K562 (cell line): ENCODE measurements around the gene TOX2. TPM values are rescaled to one million over a fixed set of nuclear protein-coding genes. Genes with fewer than 3 reads are reported as not detected.

Experiments
- ATF3 ChIP-seq, 2 experiments: fragments of 450-650 bp in 1 of 2; sonication (generic) in 1 of 2; formaldehyde crosslinking in 1 of 2; IDR thresholded peaks in 1 of 2; conservative IDR thresholded peaks in 1 of 2; 2 replicates each; pipeline versions ENCODE4 v1.6.1 to v1.8.1; 2016 to 2023; ENCODE audit warnings: mild to moderate bottlenecking in 2 of 2, moderate library complexity in 2 of 2, inconsistent platforms in 1 of 2, missing genetic modification reagents in 1 of 2
- CEBPZ ChIP-seq: fragments of 150-350 bp; IDR thresholded peaks from 2 replicates; pipeline ENCODE4 v1.6.1; 2014; ENCODE audit warnings: low read depth, mild to moderate bottlenecking, low read length, borderline replicate concordance
- CREB1 ChIP-seq, 2 experiments: sonication (generic) in 1 of 2; formaldehyde crosslinking in 1 of 2; IDR thresholded peaks; 2 replicates each; pipeline versions ENCODE4 v1.6.1 to v1.8.0; 2012 to 2022; ENCODE audit warnings: inconsistent platforms in 1 of 2, mild to moderate bottlenecking in 1 of 2, missing genetic modification reagents in 1 of 2, moderate library complexity in 1 of 2
- CREB3L1 ChIP-seq: fragments of 450-650 bp; IDR thresholded peaks from 2 replicates; pipeline ENCODE4 v1.6.1; 2014; ENCODE audit warnings: low read depth, mild to moderate bottlenecking, moderate library complexity, borderline replicate concordance
- E2F5 ChIP-seq: sonication (generic); formaldehyde crosslinking; IDR thresholded peaks from 2 replicates; pipeline ENCODE4 v1.8.0; 2022; ENCODE audit warnings: mild to moderate bottlenecking, missing genetic modification reagents
- FOXK1 ChIP-seq: sonication (generic); formaldehyde crosslinking; IDR thresholded peaks from 2 replicates; pipeline ENCODE4 v1.8.0; 2022; ENCODE audit warnings: missing genetic modification reagents, mild to moderate bottlenecking, borderline replicate concordance
- KLF16 ChIP-seq: IDR thresholded peaks from 2 replicates; pipeline ENCODE4 v1.6.1; 2016; ENCODE audit warnings: antibody characterized with exemption
- L3MBTL2 ChIP-seq: fragments of 450-650 bp; IDR thresholded peaks from 2 replicates; pipeline ENCODE4 v1.6.1; 2016; ENCODE audit warnings: mild to moderate bottlenecking, moderate library complexity
- NEUROD1 ChIP-seq: fragments of 150-350 bp; IDR thresholded peaks from 2 replicates; pipeline ENCODE4 v1.6.1; 2014; ENCODE audit warnings: borderline replicate concordance, low read length, low read depth; ENCODE audit not compliant: partially characterized antibody
- NR2C1 ChIP-seq, 2 experiments: fragments of 450-650 bp; IDR thresholded peaks; 2 replicates each; pipeline ENCODE4 v1.6.1; 2017; ENCODE audit warnings: mild to moderate bottlenecking in 2 of 2, antibody characterized with exemption in 1 of 2, inconsistent platforms in 1 of 2, missing compliant biosample characterization in 1 of 2, missing genetic modification characterization in 1 of 2
- POLR2AphosphoS5 ChIP-seq: IDR thresholded peaks from 2 replicates; pipeline ENCODE4 v1.6.1; 2011; ENCODE audit warnings: mild to moderate bottlenecking, low read depth, low read length, moderate library complexity; ENCODE audit not compliant: control insufficient read depth, insufficient read depth
- RFX7 ChIP-seq: fragments of 250-450 bp; sonication (Bioruptor Pico); IDR thresholded peaks from 2 replicates; pipeline ENCODE4 v1.5.1; 2021; ENCODE audit warnings: mild to moderate bottlenecking
- SAFB2 ChIP-seq: fragments of 200-400 bp; formaldehyde crosslinking; IDR thresholded peaks from 2 replicates; pipeline ENCODE4 v1.6.1; 2018; ENCODE audit warnings: borderline replicate concordance, low read length, low read depth, moderate library complexity; ENCODE audit not compliant: severe bottlenecking
- TCF15 ChIP-seq: fragments of 250-450 bp; sonication (Bioruptor Pico); IDR thresholded peaks from 2 replicates; pipeline ENCODE4 v1.8.0; 2022; ENCODE audit warnings: moderate library complexity, mild to moderate bottlenecking, inconsistent platforms
- TCF3 ChIP-seq: sonication (generic); formaldehyde crosslinking; IDR thresholded peaks from 2 replicates; pipeline ENCODE4 v1.4.0; 2020; ENCODE audit warnings: mild to moderate bottlenecking, missing genetic modification reagents
- ZBTB17 ChIP-seq: fragments of 450-650 bp; formaldehyde crosslinking; IDR thresholded peaks from 2 replicates; pipeline ENCODE4 v1.4.0; 2020; ENCODE audit warnings: mild to moderate bottlenecking
- ZNF140 ChIP-seq: fragments of 250-450 bp; sonication (Bioruptor Pico); IDR thresholded peaks from 2 replicates; pipeline ENCODE4 v1.8.0; 2021; ENCODE audit warnings: moderate library complexity, mild to moderate bottlenecking, inconsistent platforms
- ZNF639 ChIP-seq, 2 experiments: fragments of 200-800 bp in 1 of 2; sonication (Bioruptor generic) in 1 of 2; sonication (generic) in 1 of 2; formaldehyde crosslinking in 1 of 2; IDR thresholded peaks in 1 of 2; conservative IDR thresholded peaks in 1 of 2; 2 replicates each; pipeline versions ENCODE4 v1.5.0 to v1.6.1; 2016 to 2020; ENCODE audit warnings: missing compliant biosample characterization in 1 of 2, missing genetic modification characterization in 1 of 2, missing genetic modification reagents in 1 of 2
- polyA plus RNA-seq, 8 experiments: library from polyadenylated mRNA; depleted of rRNA in 4 of 8; stranded (reverse) in 5 of 8; unstranded in 3 of 8; fragments of >200 nt; fragmentation: Nextera tagmentation in 2 of 8; fragmentation: Illumina TruSeq in 1 of 8; extraction: Ambion mirVana in 2 of 8; extraction: Trizol in 1 of 8; gene quantifications; 2 replicates each; pipeline versions ENCODE4 v1.2.1 to v1.2.3, GENCODE V29; 2011 to 2014; ENCODE audit warnings: inconsistent platforms in 1 of 8, missing spikeins in 1 of 8
- total RNA-seq, 7 experiments: library from RNA; depleted of rRNA in 6 of 7; stranded (reverse); fragments of >200 nt in 6 of 7; fragmentation: Illumina TruSeq in 2 of 7; extraction: Trizol in 2 of 7; gene quantifications; 2 replicates each; pipeline versions ENCODE4 v1.2.1 to v1.2.3, GENCODE V29; 2011 to 2021; ENCODE audit warnings: low replicate concordance in 1 of 7

TOX2 gene
- total and polyA plus RNA-seq, 9 of the 15 experiments (the other 6 are each of a cell fraction or from before 2014, with no cell fraction given): not detected

- no peak for TF ChIP-seq ZNF639 (CRISPR knock-in tag; conservative IDR thresholded peaks at IDR 0.05 in 1 of 2, IDR thresholded peaks at IDR 0.05 in 1 of 2)
- TF ChIP-seq RFX7: no peak
- TF ChIP-seq ZBTB17: no peak
- TF ChIP-seq CREB1 (IDR thresholded peaks at IDR 0.05): no peak
- TF ChIP-seq CREB1 (CRISPR knock-in tag; IDR thresholded peaks at IDR 0.05): no peak
- TF ChIP-seq TCF15 (CRISPR knock-in tag): no peak
- TF ChIP-seq ATF3 (IDR thresholded peaks at IDR 0.05): no peak
- no peak for TF ChIP-seq ATF3 (CRISPR knock-in tag; conservative IDR thresholded peaks at IDR 0.05)
- no peak for TF ChIP-seq CREB3L1
- no peak for TF ChIP-seq NR2C1 (IDR thresholded peaks at IDR 0.05)
- no peak for TF ChIP-seq NR2C1 (tag; IDR thresholded peaks at IDR 0.05)
- TF ChIP-seq CEBPZ: no peak
- TF ChIP-seq NEUROD1: no peak
- peak; percentile 79 for TF ChIP-seq TCF3
- peak; percentile 60; the same call in 1 of the 2 replicates for TF ChIP-seq KLF16
- no peak for TF ChIP-seq E2F5 (CRISPR knock-in tag)
- TF ChIP-seq L3MBTL2: peak; percentile 30; the same call in 1 of the 2 replicates
- no peak for TF ChIP-seq FOXK1 (CRISPR knock-in tag)
- TF ChIP-seq POLR2AphosphoS5: no peak
- TF ChIP-seq SAFB2: no peak
- TF ChIP-seq ZNF140 (CRISPR knock-in tag): no peak
Observed at GRCh38 chr20:44006578-44006977, 91.9 kb downstream of the TOX2 start (continued).
